HepG2 (cell line): Measurements from ENCODE around the gene FOXD1. TPM values are rescaled to one million over a fixed set of nuclear protein-coding genes. Genes with fewer than 3 reads are reported as not detected.

Experiments
- DNMT1 ChIP-seq: sonication (generic); formaldehyde crosslinking; IDR thresholded peaks from 2 replicates; pipeline ENCODE4 v1.5.1; 2020; ENCODE audit warnings: mild to moderate bottlenecking, missing genetic modification reagents
- KDM6A ChIP-seq: IDR thresholded peaks from 2 replicates; pipeline ENCODE4 v1.6.1; 2016; ENCODE audit warnings: low read depth
- KLF13 ChIP-seq: sonication (generic); formaldehyde crosslinking; IDR thresholded peaks from 2 replicates; pipeline ENCODE4 v1.4.0; 2020; ENCODE audit warnings: mild to moderate bottlenecking, missing genetic modification reagents
- NKX3-1 ChIP-seq: sonication (generic); formaldehyde crosslinking; IDR thresholded peaks from 2 replicates; pipeline ENCODE4 v1.5.0; 2020; ENCODE audit warnings: missing genetic modification reagents
- SPEN ChIP-seq: sonication (generic); formaldehyde crosslinking; IDR thresholded peaks from 2 replicates; pipeline ENCODE4 v1.5.1; 2020; ENCODE audit warnings: low read depth, mild to moderate bottlenecking, missing genetic modification reagents
- ZNF251 ChIP-seq: sonication (generic); formaldehyde crosslinking; IDR thresholded peaks from 2 replicates; pipeline ENCODE4 v1.9.0; 2021; ENCODE audit warnings: mild to moderate bottlenecking, missing genetic modification reagents
- polyA plus RNA-seq, 8 experiments: library from polyadenylated mRNA; depleted of rRNA in 3 of 8; stranded (reverse) in 7 of 8; unstranded in 1 of 8; fragments of >200 nt; fragmentation: Illumina TruSeq in 4 of 8; extraction: Trizol in 4 of 8; gene quantifications; 2 replicates each; pipeline versions ENCODE4 v1.2.1 to v1.2.3, GENCODE V29; 2011 to 2016; ENCODE audit warnings: low read depth in 4 of 8, missing spikeins in 1 of 8, mixed read lengths in 1 of 8; ENCODE audit not compliant: insufficient read depth in 1 of 8
- total RNA-seq, 5 experiments: library from RNA; depleted of rRNA; stranded (reverse); fragments of >200 nt; fragmentation: Illumina TruSeq; extraction: Trizol; gene quantifications; 2 replicates each; pipeline ENCODE4 v1.2.3, GENCODE V29; 2016; ENCODE audit warnings: low read depth in 1 of 5
- TF ChIP-seq, protein P1 (sequence below): IDR thresholded peaks from 2 replicates; pipeline ENCODE4 v1.6.1; 2016; ENCODE audit warnings: mild to moderate bottlenecking
- TF ChIP-seq, protein P2 (sequence below): sonication (generic); formaldehyde crosslinking; IDR thresholded peaks from 2 replicates; pipeline ENCODE4 v1.5.0; 2020; ENCODE audit warnings: mild to moderate bottlenecking, low read depth, missing genetic modification reagents, borderline replicate concordance
- TF ChIP-seq, protein P3 (sequence below): sonication (generic); formaldehyde crosslinking; IDR thresholded peaks from 2 replicates; pipeline ENCODE4 v1.5.1; 2020; ENCODE audit warnings: mild to moderate bottlenecking, missing genetic modification reagents, moderate library complexity
- TF ChIP-seq, protein P4 (sequence below): sonication (generic); formaldehyde crosslinking; conservative IDR thresholded peaks from 2 replicates; pipeline ENCODE4 v1.8.0; 2022; ENCODE audit warnings: mild to moderate bottlenecking, moderate library complexity, missing genetic modification reagents

FOXD1 gene
- total and polyA plus RNA-seq, 2 of the 13 experiments (the other 11 are each of a cell fraction or from before 2014, with no cell fraction given) = 0.04 to 0.05 TPM

DNA sequence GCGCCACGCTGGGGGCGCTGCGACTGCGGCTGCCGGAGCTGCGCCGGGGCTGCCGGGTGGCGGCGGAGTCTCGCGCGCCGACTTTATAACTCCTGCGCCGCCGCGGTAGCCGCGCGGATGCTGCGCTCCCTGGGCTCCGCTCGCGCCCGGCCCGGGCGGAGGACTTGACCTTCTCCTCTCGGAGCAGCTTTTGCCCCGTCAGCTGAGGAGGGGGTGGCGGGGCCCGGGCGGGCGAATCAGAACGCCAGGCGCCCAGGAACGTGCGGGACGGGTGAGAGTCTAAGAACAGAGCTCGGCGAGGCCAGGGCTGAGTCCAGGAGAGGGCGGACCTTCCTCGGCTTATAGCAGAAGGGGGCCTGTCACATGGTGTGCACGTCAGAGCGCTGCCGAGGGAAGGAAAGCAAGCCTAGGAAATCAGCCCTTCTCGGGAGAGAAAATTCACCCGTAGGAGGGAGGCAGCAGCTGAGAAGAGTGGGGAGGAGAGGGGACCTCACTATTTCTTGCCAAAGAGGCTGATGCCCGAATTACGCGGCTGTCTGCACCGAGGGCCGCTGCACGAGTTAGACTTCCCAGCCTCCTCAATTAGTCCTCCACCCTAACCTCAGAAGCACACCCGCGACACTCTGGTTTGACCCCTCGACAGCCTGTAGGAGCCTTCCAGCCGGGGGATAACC lies at the start of gene FOXD1 (continued):
- TF ChIP-seq, protein P1, sequence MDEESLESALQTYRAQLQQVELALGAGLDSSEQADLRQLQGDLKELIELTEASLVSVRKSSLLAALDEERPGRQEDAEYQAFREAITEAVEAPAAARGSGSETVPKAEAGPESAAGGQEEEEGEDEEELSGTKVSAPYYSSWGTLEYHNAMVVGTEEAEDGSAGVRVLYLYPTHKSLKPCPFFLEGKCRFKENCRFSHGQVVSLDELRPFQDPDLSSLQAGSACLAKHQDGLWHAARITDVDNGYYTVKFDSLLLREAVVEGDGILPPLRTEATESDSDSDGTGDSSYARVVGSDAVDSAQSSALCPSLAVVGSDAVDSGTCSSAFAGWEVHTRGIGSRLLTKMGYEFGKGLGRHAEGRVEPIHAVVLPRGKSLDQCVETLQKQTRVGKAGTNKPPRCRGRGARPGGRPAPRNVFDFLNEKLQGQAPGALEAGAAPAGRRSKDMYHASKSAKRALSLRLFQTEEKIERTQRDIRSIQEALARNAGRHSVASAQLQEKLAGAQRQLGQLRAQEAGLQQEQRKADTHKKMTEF = no peak
- TF ChIP-seq KLF13 (CRISPR knock-in tag) (no peak), NKX3-1 (CRISPR knock-in tag) (no peak), ZNF251 (CRISPR knock-in tag) (no peak), KDM6A (CRISPR knock-in tag) (no peak), SPEN (no peak), DNMT1 (CRISPR knock-in tag) (no peak)
- TF ChIP-seq, protein P2, sequence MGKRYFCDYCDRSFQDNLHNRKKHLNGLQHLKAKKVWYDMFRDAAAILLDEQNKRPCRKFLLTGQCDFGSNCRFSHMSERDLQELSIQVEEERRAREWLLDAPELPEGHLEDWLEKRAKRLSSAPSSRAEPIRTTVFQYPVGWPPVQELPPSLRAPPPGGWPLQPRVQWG = no peak
- TF ChIP-seq, protein P3, sequence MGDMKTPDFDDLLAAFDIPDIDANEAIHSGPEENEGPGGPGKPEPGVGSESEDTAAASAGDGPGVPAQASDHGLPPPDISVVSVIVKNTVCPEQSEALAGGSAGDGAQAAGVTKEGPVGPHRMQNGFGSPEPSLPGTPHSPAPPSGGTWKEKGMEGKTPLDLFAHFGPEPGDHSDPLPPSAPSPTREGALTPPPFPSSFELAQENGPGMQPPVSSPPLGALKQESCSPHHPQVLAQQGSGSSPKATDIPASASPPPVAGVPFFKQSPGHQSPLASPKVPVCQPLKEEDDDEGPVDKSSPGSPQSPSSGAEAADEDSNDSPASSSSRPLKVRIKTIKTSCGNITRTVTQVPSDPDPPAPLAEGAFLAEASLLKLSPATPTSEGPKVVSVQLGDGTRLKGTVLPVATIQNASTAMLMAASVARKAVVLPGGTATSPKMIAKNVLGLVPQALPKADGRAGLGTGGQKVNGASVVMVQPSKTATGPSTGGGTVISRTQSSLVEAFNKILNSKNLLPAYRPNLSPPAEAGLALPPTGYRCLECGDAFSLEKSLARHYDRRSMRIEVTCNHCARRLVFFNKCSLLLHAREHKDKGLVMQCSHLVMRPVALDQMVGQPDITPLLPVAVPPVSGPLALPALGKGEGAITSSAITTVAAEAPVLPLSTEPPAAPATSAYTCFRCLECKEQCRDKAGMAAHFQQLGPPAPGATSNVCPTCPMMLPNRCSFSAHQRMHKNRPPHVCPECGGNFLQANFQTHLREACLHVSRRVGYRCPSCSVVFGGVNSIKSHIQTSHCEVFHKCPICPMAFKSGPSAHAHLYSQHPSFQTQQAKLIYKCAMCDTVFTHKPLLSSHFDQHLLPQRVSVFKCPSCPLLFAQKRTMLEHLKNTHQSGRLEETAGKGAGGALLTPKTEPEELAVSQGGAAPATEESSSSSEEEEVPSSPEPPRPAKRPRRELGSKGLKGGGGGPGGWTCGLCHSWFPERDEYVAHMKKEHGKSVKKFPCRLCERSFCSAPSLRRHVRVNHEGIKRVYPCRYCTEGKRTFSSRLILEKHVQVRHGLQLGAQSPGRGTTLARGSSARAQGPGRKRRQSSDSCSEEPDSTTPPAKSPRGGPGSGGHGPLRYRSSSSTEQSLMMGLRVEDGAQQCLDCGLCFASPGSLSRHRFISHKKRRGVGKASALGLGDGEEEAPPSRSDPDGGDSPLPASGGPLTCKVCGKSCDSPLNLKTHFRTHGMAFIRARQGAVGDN (CRISPR knock-in tag) = peak; percentile 74
- TF ChIP-seq, protein P4, sequence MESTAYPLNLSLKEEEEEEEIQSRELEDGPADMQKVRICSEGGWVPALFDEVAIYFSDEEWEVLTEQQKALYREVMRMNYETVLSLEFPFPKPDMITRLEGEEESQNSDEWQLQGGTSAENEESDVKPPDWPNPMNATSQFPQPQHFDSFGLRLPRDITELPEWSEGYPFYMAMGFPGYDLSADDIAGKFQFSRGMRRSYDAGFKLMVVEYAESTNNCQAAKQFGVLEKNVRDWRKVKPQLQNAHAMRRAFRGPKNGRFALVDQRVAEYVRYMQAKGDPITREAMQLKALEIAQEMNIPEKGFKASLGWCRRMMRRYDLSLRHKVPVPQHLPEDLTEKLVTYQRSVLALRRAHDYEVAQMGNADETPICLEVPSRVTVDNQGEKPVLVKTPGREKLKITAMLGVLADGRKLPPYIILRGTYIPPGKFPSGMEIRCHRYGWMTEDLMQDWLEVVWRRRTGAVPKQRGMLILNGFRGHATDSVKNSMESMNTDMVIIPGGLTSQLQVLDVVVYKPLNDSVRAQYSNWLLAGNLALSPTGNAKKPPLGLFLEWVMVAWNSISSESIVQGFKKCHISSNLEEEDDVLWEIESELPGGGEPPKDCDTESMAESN (CRISPR knock-in tag) = no peak
- TF ChIP-seq, all 625 proteins: peak for 32
